HG03342 (cell line): ENCODE data around the gene SGSM1.
"Not testable (repeated sequence)": the region's sequence is repeated elsewhere in the genome, so short reads cannot be mapped to it uniquely, and the experiment has no call there.

Experiments used
- ATAC-seq: cut with Tn5 transposase; IDR thresholded peaks from one replicate; pipeline ENCODE4 v1.9.1; 2021; ENCODE audit warnings: mild to moderate bottlenecking, moderate library complexity; ENCODE audit not compliant: unreplicated experiment

Gene SGSM1

GRCh38 chr22:24836282-24836681 is 30.3 kb downstream of the SGSM1 start:
- no peak for ATAC-seq

GRCh38 chr22:24837517-24837916 is 31.5 kb downstream of the SGSM1 start:
- ATAC-seq, result not testable (repeated sequence)

GRCh38 chr22:24841261-24841660 is 35.2 kb downstream of the SGSM1 start:
- no peak for ATAC-seq

GRCh38 chr22:24843048-24843447 is 37.0 kb downstream of the SGSM1 start:
- no peak for ATAC-seq

- ATAC-seq, result no peak
Measured at GRCh38 chr22:24845041-24845898, 39.3 kb downstream of the SGSM1 start.

GRCh38 chr22:24847490-24847889 is 41.5 kb downstream of the SGSM1 start:
- no peak for ATAC-seq

- ATAC-seq, result no peak
Measured at GRCh38 chr22:24848559-24849168, 42.7 kb downstream of the SGSM1 start.

- ATAC-seq, result no peak
Measured at GRCh38 chr22:24855794-24856193, 49.8 kb downstream of the SGSM1 start.

- no peak for ATAC-seq
Measured at GRCh38 chr22:24857576-24857975, 51.6 kb downstream of the SGSM1 start.

GRCh38 chr22:24859587-24859986 is 53.6 kb downstream of the SGSM1 start:
- ATAC-seq, result no peak

- no peak for ATAC-seq
Measured at GRCh38 chr22:24865508-24865907, 59.5 kb downstream of the SGSM1 start.

- ATAC-seq, result no peak
Measured at GRCh38 chr22:24867323-24868022, 61.5 kb downstream of the SGSM1 start.

- no peak for ATAC-seq
Measured at GRCh38 chr22:24868979-24869378, 63.0 kb downstream of the SGSM1 start.

- ATAC-seq, result no peak
Measured at GRCh38 chr22:24871611-24872205, 65.7 kb downstream of the SGSM1 start.

- no peak for ATAC-seq
Measured at GRCh38 chr22:24873226-24873625, 67.2 kb downstream of the SGSM1 start.

GRCh38 chr22:24875862-24876506 is 70.0 kb downstream of the SGSM1 start:
- ATAC-seq, result no peak

GRCh38 chr22:24876700-24877099 is 70.7 kb downstream of the SGSM1 start:
- no peak for ATAC-seq

- ATAC-seq, result no peak
Measured at GRCh38 chr22:24878969-24879368, 73.0 kb downstream of the SGSM1 start.

- no peak for ATAC-seq
Measured at GRCh38 chr22:24883432-24883831, 77.4 kb downstream of the SGSM1 start.

GRCh38 chr22:24887260-24887659 is 81.2 kb downstream of the SGSM1 start:
- ATAC-seq, result no peak
